ENCODE measurements around the gene CRYBB2. TPM values are rescaled to one million over a fixed set of nuclear protein-coding genes. Genes with fewer than 3 reads are reported as not detected.

The CRYBB2 gene
- total RNA-seq, 1 experiment from 2014 or later, result not detected

- H2BK12ac ChIP-seq (ENCODE audit: insufficient read length, low read depth, low read length), result no peak overlapping the region
- no peaks in the 10 kb centered on the region for H3K79me1 ChIP-seq (ENCODE audit: insufficient read depth, low read depth, low read length, poor library complexity, severe bottlenecking)
- Mint-ChIP-seq H3K4me3 (no peak overlapping the region), H3K27ac (no peak overlapping the region), H3K9me3 (peaks cover 0 to 3% of the 10 kb centered on the region in 2 experiments; a peak in 3 of 5 replicates), H3K4me1 (no peaks in the 10 kb centered on the region), H3K27me3 (ENCODE audit: low read depth) (no peaks in the 10 kb centered on the region), H3K36me3 (ENCODE audit: insufficient read depth in 1 of 3, low read depth in 3 of 3) (peaks cover 18 to 37% (median 35%) of the 10 kb centered on the region in 3 experiments; a peak in 6 of 7 replicates)
- H3K9ac ChIP-seq (ENCODE audit: extremely low read depth, insufficient read length, low read length), result no peak overlapping the region
- H3K4me2 ChIP-seq (ENCODE audit: insufficient read depth, insufficient read length, low read length), result no peak overlapping the region
- no peak overlapping the region for H4K8ac ChIP-seq (replicated peaks; ENCODE audit: insufficient read length, low read depth, low read length)
- TF ChIP-seq, protein P1, sequence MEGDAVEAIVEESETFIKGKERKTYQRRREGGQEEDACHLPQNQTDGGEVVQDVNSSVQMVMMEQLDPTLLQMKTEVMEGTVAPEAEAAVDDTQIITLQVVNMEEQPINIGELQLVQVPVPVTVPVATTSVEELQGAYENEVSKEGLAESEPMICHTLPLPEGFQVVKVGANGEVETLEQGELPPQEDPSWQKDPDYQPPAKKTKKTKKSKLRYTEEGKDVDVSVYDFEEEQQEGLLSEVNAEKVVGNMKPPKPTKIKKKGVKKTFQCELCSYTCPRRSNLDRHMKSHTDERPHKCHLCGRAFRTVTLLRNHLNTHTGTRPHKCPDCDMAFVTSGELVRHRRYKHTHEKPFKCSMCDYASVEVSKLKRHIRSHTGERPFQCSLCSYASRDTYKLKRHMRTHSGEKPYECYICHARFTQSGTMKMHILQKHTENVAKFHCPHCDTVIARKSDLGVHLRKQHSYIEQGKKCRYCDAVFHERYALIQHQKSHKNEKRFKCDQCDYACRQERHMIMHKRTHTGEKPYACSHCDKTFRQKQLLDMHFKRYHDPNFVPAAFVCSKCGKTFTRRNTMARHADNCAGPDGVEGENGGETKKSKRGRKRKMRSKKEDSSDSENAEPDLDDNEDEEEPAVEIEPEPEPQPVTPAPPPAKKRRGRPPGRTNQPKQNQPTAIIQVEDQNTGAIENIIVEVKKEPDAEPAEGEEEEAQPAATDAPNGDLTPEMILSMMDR (conservative IDR thresholded peaks at IDR 0.05), result no peak
- no peaks in the 10 kb centered on the region for H3K23me2 ChIP-seq (ENCODE audit: insufficient read length, low read depth, low read length, poor library complexity, severe bottlenecking)
- H4K5ac ChIP-seq (ENCODE audit: insufficient read length, low read depth, low read length), result no peak overlapping the region
- H3K4me1 ChIP-seq (ENCODE audit: insufficient read depth, low read length), result no peaks in the 10 kb centered on the region
- H2BK20ac ChIP-seq (ENCODE audit: low read depth, low read length, poor library complexity, severe bottlenecking), result no peak overlapping the region
- WGBS (ENCODE audit: extremely low coverage, insufficient read length, low lambda C conversion rate), result no CpG with 5 or more reads among the region's 4 CpGs
- H3K18ac ChIP-seq (ENCODE audit: insufficient read length, low read depth, low read length), result no peak overlapping the region
- H3K27ac ChIP-seq (ENCODE audit: insufficient read length, low read depth, low read length), result no peak overlapping the region
- H4K91ac ChIP-seq (ENCODE audit: insufficient read length, low read depth, low read length), result no peak overlapping the region
- no peak overlapping the region for H3T11ph ChIP-seq (ENCODE audit: low read length)
- no peaks in the 10 kb centered on the region for H3K27me3 ChIP-seq (ENCODE audit: insufficient read depth, low read length)
- H4K20me1 ChIP-seq (ENCODE audit: control insufficient read depth, insufficient read depth, insufficient read length), result no peaks in the 10 kb centered on the region
- no peak overlapping the region for H2AFZ ChIP-seq (ENCODE audit: low read length)
- H2BK15ac ChIP-seq (ENCODE audit: low read depth, low read length), result no peak overlapping the region
- no peak overlapping the region for H2BK5ac ChIP-seq (ENCODE audit: insufficient read length, low read length)
- H3K14ac ChIP-seq (ENCODE audit: insufficient read depth, low read length), result no peak overlapping the region
- no peak overlapping the region for H2BK120ac ChIP-seq (ENCODE audit: low read depth, low read length, poor library complexity, severe bottlenecking)
- no peak for DNase-seq
- H2AK5ac ChIP-seq (ENCODE audit: insufficient read length, low read length), result no peak overlapping the region
- no peak overlapping the region for H3K23ac ChIP-seq (ENCODE audit: insufficient read length, low read depth, low read length)
- no peak overlapping the region for H3K4ac ChIP-seq (ENCODE audit: low read depth, low read length)
- H3K56ac ChIP-seq (ENCODE audit: insufficient read length, low read depth, low read length), result no peak overlapping the region
- no peaks in the 10 kb centered on the region for H3K9me3 ChIP-seq (ENCODE audit: control insufficient read depth, low read depth, low read length)
- no peaks in the 10 kb centered on the region for H3K79me2 ChIP-seq (ENCODE audit: insufficient read depth, low read length)
Observed at GRCh38 chr22:25193130-25193529, 26.3 kb upstream of the CRYBB2 start.

Measured in H9 (cell line).